GM18858 (cell line): Measurements from ENCODE around the gene DDI2.
A peak's percentile ranks its signal among the peaks of the same experiment; 100 is the strongest.

Source experiments
- ATAC-seq: cut with Tn5 transposase; IDR thresholded peaks from one replicate; pipeline ENCODE4 v1.9.1; 2021; ENCODE audit not compliant: unreplicated experiment

Gene DDI2

DNA sequence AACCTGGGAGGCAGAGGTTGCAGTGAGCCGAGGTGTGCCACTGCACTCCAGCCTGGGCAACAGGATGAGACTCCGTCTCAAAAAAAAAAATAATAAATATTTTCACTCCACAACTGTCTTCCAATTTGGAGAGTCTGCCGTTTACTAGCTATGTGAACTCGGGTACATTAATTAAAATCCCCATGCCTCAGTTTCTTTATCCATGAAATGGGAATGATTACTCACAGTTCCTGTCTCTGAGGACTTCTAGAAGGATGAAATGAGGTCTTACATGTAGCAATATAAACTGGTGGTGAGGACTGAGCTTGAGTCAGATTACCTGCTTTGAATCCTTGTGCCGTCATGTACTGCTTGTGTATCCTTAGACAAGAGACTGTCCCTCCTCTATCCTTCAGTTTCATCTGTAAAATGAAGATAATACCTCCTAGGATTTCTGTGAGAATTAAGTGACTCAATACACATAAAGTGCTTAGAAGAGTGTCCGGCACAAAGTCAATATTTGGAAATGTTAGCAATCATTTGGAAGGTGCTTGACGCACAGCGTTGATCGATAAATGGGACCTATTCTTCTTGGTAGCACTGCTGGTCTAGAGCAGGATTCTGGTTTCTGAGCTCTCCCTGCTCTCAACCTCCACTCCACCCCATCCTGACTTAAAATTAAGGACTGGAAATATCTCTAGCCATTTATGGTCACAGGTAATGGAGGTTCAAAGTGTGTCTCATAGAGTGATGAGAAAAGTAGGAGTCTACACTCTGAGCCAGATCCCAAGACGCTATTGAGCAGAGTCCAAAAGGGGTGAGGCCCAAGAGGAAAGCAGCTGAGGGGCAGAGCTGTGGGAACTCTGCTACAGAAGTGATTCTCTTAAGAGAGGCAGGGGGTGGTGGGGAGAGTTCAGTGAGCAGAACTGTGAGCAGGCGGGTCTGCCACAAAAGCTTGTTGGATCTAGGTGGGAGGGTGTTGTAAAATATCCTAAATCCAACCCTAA lies 11.6 kb upstream of the DDI2 start:
- ATAC-seq: no peak

DNA sequence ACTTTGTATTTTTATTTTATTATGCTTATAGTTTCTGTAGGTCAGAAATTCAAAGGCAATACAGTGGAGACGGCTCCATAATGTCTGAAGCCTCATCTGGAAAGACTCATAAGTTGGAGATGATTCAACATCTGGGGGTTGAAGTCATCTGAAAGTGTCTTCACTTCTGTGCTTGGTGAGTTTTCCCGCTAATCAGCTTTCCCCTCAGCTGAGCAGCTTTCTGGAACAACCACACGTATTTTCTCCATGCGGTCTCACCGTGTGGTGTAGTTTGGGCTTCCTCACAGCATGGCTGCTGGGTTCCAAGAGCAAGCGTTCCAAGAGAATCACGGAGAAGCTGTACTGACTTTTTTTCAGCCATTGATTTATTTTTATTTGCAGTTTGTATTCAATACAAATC lies 7.6 kb upstream of the DDI2 start:
- ATAC-seq: no peak

DNA sequence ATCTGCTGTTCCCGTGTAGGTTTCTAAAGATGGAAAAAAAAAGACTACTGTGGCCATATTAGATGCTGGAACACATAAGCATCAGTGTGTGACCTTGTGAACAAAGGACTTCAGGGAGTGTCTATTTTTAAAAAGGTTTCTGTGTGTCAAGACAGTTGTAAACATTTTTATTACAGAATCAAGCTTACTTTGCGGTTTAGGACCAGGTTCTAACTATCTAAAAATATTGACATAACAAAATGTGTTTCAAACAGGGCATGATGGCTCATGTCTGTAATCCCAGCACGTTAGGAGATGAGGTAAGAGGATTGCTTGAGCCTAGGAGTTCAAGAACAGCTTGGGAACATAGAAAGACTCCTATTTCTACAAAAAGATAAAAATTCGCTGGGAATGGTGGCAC lies 7.1 kb upstream of the DDI2 start:
- no peak for ATAC-seq

DNA sequence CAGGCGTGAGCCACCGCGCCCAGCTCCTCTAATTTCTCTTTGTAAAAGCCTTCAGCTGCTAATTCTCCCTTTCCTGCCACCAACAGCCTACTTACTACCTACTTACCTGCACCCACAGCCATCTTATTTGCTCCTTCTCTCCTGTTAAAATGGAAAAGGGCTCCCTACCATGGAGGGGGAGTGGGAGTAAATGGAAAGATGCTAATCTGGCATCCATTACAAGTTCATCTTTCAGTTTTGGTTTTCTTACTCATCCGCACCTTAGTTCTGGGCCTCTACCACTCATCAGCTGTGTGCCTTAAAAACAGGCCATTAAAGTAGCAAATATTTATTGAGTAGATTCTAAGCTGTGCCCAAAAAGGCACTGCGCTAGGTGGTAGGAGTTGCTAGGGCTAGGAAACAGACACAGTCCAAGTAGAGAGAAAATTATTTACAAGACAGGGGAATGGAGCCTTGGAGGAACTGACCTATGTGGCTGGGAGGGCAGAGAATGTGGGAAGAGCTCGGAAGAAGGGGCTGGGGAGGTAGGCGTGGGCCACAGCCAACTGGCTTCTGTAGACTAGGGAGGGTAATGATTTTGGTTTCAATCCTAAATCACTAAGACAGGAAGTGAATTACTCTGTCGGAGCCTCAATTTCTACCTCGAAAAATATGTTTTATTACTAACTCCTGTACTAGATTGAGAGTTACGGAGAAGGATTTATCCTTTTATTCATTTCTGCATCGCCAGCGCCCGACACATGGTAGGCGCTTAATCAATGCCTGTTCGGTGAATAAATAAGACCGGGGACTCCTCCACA lies 685 bp upstream of the DDI2 start:
- ATAC-seq: peak; percentile 7

DNA sequence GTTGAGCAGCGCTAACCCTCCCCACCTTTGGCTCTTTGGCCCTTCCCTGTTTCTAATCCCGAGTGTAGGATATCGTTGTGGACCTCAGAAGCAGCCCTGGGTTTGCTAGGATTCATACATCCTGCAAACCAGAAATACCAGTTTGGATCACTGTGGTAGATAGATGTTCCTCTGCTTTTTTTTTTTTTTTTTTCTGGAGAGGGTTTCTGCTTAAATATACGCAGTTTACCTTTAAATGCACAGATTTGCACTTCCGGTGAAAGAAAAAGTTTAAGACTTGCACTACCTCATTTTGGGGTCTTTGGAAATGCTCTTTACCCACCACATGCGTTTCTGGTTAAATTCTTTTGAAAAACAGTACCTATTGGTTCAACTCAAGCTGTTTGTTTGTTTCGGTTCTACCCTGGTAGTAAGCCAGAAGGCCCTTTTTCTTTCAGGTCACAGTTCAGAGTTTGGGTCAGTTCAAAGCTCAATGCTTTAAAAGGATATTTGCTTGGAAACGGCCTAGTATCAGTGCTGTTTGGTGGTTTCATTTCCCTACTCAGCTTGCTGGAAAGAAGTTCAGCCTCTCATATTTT lies 908 bp downstream of the DDI2 start:
- no peak for ATAC-seq

DNA sequence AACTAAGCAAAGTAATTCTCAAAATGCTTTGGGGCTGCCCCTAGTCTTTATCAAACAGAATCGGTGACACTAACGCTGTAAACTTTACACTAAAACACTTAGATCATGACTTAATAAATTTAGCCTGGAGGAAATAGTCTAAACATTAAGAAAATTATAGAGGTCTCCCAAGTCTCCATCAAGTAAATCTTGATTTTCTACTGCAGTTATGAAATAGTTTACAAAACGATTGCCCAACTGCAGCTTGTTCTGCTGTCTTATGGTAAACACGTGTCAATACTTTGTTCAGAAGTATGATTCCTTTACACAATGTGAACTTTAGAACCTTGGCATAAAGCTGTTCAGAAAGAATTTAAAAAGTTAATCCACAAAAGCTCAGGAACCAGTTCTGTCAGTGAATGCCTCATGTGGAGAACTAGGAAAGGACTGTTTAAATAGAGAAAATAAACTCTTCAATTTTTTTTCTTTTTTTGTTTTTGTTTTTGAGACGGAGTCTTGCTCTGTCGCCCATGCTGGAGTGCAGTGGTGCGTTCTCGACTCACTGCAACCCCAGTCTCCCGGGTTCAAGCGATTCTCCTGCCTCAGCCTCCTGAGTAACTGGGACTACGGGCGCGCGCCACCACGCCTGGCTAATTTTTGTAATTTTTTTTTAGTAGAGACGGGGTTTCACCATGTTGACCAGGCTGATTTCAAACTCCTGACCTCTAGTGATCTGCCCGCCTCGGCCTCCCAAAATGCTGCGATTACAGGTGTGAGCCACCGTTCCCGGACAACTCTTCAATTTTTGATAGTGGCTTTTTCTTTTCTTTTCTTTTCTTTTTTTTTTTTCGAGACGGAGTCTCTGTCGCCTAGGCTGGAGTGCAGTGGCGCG lies 1.6 kb downstream of the DDI2 start:
- no peak for ATAC-seq

DNA sequence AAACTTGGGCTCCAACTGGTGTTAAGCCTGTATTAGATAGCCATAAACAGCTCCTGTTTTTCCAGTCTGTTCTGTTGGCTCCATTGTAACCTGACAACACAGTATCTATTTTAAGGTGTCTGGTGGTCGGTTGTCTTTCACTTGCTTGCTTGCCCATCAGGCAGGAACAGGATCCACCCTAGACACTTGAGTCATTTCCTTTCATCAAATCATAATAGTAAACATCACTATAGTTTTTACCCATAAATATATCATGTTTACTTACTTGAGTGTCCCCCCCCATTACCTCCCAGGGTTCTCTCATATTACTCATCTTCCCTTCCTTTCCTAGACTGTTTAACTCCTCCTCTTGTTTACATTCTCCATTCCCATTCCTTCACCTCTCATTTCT lies 2.9 kb downstream of the DDI2 start:
- ATAC-seq: no peak

DNA sequence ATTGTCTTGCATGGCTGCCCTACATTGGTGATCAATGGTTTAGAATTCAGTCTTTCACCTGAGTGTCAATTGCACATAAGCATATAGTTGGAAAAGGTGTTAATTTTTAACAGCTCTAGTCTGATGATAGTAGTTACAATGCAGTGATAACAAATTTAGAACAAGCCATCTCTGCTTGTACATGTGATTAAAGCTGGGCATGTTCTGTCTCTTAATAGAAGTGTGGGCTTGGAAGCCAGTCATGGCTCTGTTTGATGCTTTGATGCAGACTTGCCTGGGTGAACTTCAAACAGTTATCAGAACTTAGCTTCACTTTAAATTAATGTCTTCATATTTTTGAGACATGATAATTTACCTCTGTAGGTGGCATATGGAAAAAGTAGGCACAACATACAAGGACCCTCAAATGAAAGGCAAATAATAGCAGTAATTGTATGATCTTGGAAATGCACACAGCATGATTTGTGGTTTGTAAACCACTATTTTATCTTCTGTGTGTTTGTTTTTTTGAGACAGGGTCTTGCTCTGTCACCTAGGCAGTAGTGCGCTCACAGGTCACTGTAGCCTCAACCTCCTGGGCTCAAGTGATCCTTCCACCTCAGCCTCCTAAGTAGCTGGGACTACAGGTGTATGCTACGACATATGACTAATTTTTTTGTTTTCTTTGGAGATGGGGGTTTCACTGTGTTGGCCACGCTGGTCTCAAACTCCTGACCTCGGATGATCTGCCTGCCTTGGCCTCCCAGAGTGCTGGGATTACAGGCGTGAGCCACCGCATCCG lies 3.8 kb downstream of the DDI2 start:
- ATAC-seq: no peak

DNA sequence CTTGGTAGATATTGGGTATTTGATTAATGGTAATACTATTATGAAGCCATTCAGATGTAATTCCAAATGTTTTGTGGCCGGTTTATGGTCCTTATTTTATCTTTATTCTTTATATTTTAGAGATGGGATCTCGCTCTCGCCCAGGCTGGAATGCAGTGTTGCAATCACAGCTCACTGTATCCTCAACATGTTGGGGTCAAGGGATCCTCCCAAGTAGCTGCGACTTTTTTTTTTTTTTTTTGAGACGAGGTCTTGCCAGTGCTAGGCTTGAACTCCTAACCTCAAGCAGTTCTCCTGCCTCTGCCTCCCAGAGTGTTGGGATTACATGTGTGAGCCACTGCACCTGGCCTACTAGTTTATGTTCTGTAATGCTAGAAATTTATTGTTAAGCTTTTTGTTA lies 4.7 kb downstream of the DDI2 start:
- ATAC-seq: no peak

DNA sequence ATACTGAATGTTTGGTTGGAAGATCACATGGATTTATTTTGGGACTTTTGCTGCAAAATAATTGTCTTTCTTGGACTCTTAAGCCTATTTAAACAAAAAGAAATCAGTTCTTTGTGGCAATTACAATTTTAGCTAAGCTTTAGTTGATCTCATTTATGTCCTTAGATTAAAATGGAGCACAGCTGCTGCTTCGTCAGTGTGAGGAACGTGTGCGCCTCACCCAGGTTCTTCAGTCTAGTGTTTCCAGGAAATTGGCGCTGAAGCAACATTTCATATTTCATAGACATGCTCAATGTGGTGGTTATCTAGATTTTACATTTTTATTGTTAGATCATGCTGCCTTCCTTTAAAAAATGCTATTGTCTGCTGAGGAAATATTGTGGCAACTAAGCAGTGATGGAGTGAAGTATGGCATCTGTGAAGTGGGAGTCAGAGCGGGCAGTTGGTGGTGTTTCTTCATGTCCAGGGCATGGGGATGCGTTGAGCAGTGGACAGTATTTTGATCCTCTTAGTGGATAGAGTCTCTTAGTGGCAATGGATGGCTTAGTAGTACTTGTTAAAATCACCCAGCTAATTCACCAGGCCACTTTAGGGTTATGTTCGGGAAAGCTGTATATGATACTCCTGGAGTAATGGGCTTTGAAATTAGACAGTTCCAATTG lies 5.6 kb downstream of the DDI2 start:
- no peak for ATAC-seq

DNA sequence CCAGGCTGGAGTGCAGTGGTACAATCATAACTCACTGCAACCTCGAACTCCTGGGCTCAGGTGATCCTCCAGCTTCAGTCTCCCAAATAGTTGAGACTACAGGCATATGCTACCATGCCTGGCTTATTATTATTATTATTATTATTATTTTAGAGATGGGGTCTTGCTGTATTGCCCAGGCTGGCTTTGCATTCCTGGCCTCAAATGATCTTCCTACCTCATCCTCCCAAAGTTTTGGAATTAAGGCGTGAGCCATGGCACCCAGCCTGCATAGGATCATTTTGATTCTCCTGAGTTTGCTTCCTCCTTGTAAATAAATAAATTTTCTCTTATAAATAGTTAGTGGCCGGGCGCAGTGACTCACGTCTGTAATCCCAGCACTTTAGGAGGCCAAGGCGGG lies 6.2 kb downstream of the DDI2 start:
- ATAC-seq: no peak

DNA sequence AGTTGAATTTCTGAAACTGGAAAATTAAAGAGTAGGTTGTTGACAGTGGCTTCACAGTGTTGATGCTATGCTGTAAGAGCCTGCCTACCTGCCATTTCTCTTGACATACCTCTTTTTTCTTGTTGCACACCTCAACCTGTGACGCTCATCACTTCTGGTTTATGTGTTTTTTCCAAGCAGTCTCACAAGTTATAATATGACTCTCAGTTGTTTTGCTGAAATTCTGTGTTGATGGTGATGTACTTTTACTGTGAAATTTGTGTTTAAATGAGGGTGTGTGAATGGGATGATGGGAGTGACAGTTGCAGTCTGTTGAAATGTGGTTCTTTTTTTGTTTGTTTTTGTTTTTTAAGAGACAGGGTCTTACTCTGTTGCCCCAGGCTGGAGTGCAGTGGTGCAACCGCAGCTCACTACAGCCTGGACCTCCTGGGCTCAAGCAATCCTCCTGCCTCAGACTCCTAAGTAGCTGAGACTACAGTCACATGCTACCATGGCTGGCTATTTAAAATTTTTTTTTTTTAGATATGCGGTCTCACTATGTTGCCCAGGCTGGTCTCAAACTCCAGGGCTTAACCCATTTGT lies 7.0 kb downstream of the DDI2 start:
- no peak for ATAC-seq

DNA sequence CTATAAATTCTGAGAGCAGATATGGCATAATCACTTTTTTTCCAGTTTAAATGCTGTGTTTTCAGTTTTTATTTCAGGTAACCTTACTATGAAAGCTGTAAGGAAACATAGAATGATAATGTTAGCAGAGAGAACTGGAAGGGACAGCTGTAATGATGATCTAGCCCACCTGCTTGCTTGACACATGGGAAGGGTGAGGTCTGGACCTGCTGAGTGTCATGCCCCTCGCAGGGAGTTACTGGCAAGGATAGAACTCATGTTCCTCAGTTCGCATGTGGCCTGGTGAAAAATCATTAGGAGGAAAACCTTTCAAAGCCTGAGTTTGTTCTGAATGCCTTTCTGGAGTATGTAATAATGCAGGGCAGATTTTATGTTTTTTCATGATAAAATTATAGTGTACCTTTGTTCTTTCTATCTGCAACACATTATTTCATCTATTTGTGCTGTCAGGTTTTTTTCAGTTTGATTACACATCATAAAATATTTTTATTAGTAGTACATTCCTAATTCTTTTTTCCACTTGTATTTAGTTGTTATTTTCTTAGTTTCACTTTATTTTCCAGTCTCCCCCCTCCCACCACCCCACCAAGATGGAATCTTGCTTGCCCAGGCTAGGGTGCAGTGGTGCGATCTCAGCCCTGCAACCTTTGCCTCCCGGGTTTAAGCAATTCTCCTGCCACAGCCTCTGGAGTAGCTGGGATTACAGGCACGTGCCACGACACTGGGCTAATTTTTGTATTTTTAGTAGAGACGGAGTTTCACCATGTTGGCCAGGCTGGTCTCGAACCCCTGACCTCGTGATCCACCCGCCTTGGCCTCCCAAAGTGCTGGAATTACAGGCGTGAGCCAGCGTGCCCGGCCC lies 8.0 kb downstream of the DDI2 start:
- no peak for ATAC-seq

DNA sequence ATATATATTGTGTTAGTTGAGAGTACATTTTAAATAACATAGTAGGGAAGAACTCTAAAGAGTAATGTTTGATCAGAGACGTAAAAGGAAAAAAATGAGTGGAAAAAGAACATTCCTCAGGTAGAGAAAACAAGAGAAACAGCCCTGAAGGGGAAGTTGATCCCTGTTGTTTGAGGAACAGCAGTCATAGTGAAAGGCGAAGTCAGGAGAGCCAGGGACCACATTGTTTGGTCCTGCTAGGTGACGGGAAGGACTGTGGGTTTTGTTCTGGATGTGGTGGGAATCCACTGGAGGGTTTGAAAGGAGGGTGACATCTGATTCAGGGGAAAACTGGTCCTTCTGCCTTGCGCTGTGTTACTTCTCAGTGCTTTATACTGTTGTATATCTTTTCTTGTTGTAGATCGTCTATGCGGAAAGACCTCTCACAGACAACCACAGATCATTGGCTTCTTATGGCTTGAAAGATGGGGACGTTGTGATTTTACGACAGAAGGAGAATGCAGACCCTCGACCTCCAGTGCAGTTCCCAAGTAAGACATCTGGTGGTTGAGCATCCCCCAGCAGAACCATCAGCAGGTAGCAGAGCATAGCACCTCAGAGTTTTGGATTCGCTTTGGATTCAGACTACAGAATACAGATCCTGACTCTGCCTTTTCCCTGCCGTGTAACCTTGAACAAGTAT lies 9.2 kb downstream of the DDI2 start:
- no peak for ATAC-seq

DNA sequence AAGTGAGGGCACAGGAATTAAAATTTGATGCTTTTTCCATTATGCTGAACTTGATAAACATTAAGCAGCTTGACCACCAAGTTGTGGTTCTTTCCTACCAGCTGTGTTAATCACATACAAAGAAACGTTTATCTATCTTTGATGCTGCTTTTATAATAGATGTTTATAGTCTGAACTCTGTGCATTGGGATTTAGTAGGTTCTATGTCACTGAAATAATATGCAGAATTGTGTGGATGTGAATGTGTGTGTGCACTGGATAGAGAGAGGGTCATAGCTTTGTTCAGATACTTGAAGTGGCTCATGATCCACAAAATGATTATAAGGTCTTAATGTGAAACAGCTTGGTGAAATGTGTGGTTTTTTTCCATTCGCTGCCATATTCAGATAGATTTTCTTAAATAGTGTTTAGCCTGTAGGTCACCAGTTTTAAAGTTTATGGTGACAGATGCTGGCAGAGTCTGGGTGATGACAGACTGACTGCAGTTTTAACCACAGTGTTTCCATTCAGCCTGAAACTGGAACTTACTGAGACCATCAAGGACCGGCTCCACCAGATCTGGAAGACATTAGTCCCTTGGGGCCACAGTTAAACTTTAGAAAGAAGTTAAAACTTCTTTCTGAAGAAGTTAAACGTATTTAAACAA lies 10.2 kb downstream of the DDI2 start:
- ATAC-seq: no peak

DNA sequence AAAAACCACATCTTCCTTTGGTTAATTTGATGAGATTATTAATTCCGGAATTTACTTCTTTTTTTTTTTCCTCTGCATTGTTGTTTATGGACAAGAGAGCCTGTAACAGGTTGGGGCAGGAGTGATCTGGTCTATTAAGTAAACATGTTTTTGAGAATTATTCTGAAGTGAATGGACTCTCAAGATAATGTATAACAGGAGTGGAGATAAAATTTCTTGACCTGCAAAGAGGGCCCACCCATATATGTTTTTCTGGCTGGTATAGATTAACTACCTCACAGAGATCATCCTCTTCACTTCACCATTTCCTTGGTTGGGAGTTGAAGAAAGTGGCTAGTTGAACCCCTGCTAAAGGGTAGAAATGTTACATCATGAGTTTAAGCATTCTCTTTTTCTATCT lies 10.7 kb downstream of the DDI2 start:
- ATAC-seq: no peak

DNA sequence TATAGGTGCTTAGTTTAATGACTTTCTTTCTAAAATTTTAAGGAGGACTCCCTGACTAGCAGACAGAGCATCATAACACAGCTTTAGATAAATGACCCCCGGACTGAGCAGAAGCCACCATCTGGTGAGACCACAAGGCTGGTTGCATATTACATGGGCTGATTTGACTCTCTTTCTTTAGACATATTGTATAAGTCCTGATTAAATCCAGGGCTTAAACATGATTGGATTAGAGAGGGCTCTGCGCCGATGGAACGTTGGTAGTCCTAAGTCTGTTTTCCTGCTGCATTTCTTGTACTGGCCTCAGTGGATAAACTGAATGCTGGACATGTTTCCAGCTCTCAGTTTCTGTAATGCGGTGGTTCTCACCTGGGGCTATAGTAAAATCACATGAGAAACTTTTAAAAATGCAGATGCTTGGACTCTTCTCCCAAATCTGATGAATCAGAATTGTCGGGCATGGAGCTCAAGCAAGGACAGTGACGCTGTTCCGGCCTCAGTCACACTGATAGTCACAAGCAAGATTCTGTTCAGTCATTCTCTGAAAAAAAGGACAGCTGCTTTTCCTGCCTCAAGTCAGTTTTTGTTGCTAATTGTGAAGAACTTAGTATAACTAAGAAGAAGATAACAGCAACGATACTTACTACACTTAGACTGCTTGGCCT lies 16.6 kb downstream of the DDI2 start:
- ATAC-seq: no peak
